ENCODE results near the gene MRFAP1.

The MRFAP1 gene

DNA sequence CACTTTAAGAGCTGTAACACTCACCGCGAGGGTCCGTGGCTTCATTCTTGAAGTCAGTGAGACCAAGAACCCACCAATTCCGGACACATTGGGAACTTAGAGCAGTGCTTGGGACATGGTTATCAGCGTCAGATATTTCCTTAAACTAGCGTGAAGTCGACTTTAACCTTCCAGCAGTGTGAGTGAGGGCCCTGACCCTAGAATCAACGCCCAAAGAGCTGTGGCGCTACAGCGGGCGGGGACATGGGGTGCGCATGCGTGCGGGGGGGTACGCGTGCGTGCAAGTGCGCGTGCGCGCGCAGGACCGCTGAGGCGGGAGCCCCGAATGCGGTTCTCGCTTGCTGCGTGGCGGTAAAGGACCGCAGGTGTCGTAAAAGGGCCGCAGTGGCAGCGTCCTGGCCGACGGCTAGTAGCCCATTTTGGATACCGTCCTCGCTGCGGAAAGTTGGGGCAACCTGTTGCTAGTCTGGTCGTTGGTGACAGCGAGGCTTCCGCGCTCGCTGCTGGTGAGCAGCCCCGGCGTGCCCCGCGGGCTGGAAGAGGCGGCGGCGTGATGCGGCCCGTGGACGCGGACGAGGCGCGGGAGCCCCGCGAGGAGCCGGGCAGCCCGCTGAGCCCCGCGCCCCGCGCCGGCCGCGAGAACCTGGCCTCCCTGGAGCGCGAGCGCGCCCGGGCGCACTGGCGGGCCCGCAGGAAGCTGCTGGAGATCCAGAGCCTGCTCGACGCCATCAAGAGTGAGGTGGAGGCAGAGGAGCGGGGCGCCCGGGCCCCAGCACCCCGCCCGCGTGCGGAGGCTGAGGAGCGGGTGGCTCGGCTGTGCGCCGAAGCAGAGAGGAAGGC is 33.4 kb downstream of the MRFAP1 start:
- H3K27ac ChIP-seq = peak overlapping the region; percentile 95
- TF ChIP-seq CTCF (conservative IDR thresholded peaks at IDR 0.05) (no peak), ZFX (IDR thresholded peaks at IDR 0.05) (peak; percentile 63; the same call in 1 of the 2 replicates)

DNA sequence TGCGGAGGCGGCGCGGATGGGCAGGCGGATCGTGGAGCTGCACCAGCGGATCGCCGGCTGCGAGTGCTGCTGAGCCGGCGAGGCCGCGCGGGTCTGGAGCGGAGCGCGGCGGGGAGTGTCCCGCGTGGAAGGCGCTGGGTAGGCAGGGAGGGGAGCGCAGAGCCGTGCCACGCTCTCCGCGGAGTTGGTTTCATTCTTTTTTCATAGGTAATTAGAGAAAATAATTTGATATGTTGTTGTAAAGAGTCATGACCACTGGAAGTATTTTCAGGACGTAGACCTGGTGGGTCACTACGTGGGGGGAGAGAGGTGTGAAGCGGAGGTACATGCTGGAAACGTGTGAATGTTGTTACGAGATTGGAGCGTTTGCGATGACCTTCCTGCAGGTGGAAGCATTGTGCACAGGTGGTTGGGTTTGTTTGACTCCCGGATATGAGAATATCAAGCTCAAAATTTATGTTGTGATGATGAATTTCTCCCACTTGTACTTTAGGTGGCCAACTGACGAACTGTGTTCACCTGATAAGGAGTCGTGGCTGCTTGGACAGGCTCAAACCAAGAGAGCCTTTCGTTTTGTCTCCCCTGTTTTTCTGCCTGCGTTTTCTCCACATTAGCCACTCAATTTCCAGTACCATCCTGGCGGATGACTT is 34.1 kb downstream of the MRFAP1 start:
- TF ChIP-seq CTCF (conservative IDR thresholded peaks at IDR 0.05) = peak; percentile 73
- TF ChIP-seq ZFX (IDR thresholded peaks at IDR 0.05) = no peak
- peak overlapping the region; percentile 95 for H3K27ac ChIP-seq

DNA sequence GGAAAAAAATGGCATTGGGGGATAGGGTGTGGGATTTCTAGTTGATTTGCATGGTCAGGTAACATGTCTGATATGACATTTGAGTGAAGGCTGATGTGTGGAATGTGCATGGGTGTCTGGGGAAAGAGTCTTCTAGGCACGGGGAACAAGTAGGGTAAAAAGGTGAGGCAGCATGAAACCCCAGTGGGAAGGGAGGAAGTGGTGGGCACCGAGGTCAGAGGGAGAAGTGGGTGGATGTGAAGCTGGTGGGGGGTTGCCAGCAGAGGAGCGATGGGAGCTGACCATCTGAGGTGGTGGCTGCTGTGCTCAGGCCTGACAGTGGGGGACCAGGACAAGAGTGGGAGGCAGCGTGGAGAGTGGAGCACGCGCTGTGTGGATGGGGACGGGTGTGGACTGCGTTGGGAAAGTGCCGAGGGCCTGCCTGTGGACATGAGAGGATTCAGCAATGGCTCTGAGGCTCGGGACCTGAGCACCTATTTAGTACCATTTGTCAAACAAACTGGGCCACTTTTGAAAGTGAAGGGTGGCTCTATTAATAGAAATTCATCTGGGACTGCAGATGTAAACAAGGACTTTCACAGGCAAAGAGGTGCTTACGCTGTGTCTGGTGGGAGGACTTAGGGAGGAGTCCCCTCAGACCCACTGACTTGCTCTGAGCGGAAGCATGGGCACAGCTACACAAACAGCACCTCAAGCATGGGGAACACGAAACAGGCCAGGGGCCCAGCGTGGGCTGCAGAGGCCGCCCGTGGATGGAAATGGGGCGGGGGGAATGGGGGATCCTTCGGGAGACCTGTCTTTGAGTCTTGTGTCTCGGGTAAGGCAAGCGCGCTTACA is 36.5 kb downstream of the MRFAP1 start:
- TF ChIP-seq CTCF (conservative IDR thresholded peaks at IDR 0.05) = no peak
- no peak for TF ChIP-seq ZFX (IDR thresholded peaks at IDR 0.05)
- H3K27ac ChIP-seq = no peak overlapping the region

GRCh38 chr4:6680372-6681034 is 40.0 kb downstream of the MRFAP1 start:
- TF ChIP-seq CTCF (conservative IDR thresholded peaks at IDR 0.05) = no peak
- TF ChIP-seq ZFX (IDR thresholded peaks at IDR 0.05) = no peak
- H3K27ac ChIP-seq = no peak overlapping the region

DNA sequence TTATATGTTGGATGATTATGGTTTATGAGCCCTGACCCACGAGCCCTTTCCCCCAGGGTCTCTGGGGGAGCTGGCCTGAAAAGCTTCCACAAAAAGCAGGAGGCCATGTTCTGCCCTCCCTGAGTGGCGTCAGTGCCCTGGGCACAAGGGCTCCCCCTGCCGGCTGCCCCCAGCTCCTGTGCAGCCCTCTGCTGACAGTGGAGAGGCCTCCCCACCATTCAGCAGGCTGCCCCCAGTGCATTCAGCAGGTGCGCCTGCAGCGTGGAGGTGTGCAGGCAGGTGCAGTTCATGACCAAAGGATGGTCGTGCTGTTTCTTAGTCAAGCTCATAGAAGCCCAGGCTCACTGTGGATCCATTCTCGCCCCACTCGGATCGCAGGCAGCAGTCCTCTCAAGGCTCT is 40.7 kb downstream of the MRFAP1 start:
- peak; percentile 75 for TF ChIP-seq CTCF (conservative IDR thresholded peaks at IDR 0.05)
- TF ChIP-seq ZFX (IDR thresholded peaks at IDR 0.05) = no peak
- H3K27ac ChIP-seq = no peak overlapping the region

DNA sequence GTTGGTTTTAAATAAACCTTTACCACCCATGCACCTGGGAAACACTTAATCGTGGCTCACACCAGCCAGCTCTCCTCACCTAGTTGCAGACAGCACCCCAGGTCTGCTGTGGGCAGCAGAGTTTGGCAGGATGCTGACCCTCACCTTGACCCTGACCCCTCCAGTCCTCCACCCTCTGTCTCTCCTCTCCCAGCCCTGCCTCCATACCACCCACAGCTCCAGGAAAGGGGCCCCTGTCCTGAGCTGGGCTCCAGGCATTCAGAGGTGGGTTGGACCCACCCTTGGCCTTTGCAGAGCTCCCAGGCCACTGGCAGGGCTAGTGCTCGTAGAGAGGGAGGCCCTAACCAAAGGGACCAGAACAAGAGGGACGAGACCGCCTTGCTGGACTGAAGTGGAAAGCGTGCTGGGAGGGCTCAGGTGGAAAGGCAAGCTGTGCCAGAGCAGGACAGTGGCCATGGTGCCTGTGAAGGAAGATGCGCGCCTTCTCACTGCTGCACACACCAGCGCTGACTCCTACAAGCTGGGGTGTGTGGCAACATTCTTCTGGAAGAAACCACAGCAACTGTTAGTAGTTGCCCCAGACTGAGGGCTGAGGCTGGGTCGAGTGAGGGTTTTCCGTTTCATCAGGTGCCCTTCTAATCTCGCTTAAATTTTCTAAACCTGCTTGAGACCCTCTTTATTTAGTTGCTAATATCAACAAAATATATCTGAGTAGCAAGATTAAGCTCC is 42.5 kb downstream of the MRFAP1 start:
- no peak for TF ChIP-seq CTCF (conservative IDR thresholded peaks at IDR 0.05)
- no peak for TF ChIP-seq ZFX (IDR thresholded peaks at IDR 0.05)
- H3K27ac ChIP-seq = no peak overlapping the region
